ENCODE data around the gene RBMX. TPM values are rescaled to one million over a fixed set of nuclear protein-coding genes. Genes with fewer than 3 reads are reported as not detected.
A peak's percentile ranks its signal among the peaks of the same experiment; 100 is the strongest.

RBMX gene
- polyA plus RNA-seq, 2 of the 4 experiments (the other 2 are of a cell fraction): 278 to 337 TPM

DNA sequence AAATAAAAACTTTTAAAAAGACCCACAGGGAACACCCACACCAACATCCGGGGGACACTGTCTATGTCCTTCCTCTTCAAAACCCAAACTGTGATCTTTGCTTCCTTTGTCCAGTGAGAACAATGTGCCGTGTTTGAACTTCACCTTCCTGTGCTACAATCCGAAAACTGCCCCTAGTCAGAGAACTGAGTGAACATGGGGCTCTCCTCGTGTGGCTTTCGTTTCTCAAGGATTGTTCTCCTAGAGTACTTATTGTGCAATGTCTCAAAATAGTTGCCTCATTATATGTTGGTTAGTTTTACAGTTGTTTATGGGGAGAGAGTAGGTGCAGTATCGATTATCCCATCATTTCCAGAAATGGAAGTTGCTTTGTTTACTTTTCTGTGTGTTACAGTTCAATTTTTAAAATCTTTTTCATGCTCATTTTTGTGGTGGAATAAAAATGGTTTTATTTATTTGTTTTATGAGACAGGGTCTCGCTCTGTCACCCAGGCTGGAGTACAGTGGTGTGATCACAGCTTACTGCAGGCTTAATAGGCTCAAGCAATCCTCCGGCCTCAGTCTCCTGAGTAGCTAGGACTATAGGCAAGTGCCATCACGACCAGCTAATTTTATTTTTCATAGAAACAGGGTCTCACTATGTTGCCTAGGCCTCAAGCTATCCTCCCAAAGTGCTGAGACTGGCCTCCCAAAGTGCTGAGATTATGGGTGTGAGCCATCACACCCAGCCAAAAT lies 29.9 kb downstream of the RBMX start:
- POLR2A ChIA-PET: no interaction called here
- Histone ChIP-seq H3K4me1 (no peaks in the 10 kb centered on the region), H3K27ac (no peak overlapping the region), H3K9me3 (no peaks in the 10 kb centered on the region), H3K4me3 (no peak overlapping the region), H3K4me2 (no peak overlapping the region)
- no peak for ATAC-seq
- 90% methylated on average over 8 of the region's 9 CpGs for WGBS (ENCODE audit: missing lambda C conversion rate)
- TF ChIP-seq ZC3H11A (IDR thresholded peaks at IDR 0.05) (no peak), CEBPB (IDR thresholded peaks at IDR 0.05) (peak; percentile 41 to 55; a peak in 3 of 4 replicates), RAD21 (conservative IDR thresholded peaks at IDR 0.05 in 1 of 2, IDR thresholded peaks at IDR 0.05 in 1 of 2) (no peak)
- no peak for FAIRE-seq
- CTCF ChIA-PET: no interaction called here
- no peak for DNase-seq (ENCODE audit: low read depth in 1 of 2, low spot score in 1 of 2)

- FAIRE-seq (no peak), ATAC-seq (no peak), DNase-seq (ENCODE audit: low read depth in 1 of 2, low spot score in 1 of 2) (no peak)
- H3K4me2 ChIP-seq: no peak overlapping the region
- H3K27ac ChIP-seq: no peak overlapping the region
- no peak overlapping the region for H3K4me3 ChIP-seq
- CTCF ChIA-PET: interaction anchor here (0.7 to 0.9 kb wide), 2 partner anchors 10 to 11 kb away, joined by 3 to 5 read pairs; no protein-coding TSS in a partner anchor
- no peaks in the 10 kb centered on the region for H3K4me1 ChIP-seq
- POLR2A ChIA-PET: no interaction called here
- TF ChIP-seq, protein P1, sequence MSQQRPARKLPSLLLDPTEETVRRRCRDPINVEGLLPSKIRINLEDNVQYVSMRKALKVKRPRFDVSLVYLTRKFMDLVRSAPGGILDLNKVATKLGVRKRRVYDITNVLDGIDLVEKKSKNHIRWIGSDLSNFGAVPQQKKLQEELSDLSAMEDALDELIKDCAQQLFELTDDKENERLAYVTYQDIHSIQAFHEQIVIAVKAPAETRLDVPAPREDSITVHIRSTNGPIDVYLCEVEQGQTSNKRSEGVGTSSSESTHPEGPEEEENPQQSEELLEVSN (IDR thresholded peaks at IDR 0.05; ENCODE audit: borderline replicate concordance, low read depth): no peak
- TF ChIP-seq POLR2AphosphoS2 (conservative IDR thresholded peaks at IDR 0.05; ENCODE audit: low read length) (no peak), REST (IDR thresholded peaks at IDR 0.05) (no peak), ATOH8 (CRISPR knock-in tag; IDR thresholded peaks at IDR 0.05; ENCODE audit: low read depth) (no peak), MAZ (IDR thresholded peaks at IDR 0.05; ENCODE audit: borderline replicate concordance, low read depth, low read length) (no peak), CBX8 (IDR thresholded peaks at IDR 0.05) (no peak), TP53 (CRISPR knock-in tag; IDR thresholded peaks at IDR 0.05) (no peak), MAFK (IDR thresholded peaks at IDR 0.05; ENCODE audit: partially characterized antibody) (no peak), CTCF (IDR thresholded peaks at IDR 0.05) (no peak), ZSCAN20 (CRISPR knock-in tag; IDR thresholded peaks at IDR 0.05) (no peak)
- no peaks in the 10 kb centered on the region for H3K9me3 ChIP-seq
- WGBS (ENCODE audit: missing lambda C conversion rate): 97% methylated on average over 3 of the region's 3 CpGs
Measured at GRCh38 chrX:136849395-136849794, 31.1 kb downstream of the RBMX start.

DNA sequence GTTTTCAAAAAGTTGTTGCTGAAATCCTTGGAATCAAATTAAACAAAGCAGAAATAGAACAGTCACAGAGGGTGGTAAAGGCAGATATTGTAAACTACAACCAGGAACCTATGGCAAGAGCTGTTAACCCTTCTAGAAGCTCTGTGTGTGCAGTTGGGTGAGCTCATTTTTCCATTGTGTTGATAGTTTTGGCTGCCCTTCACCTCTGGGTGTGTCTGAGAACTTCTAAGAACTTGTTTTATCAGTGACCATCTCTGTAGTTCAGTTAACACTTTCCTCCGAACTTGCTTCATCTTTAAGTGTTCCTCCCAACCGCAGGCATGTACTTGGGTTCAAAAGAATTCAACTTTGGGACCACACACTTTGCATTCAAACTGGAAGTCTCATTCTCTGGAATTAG lies 32.7 kb downstream of the RBMX start:
- H3K4me1 ChIP-seq: no peaks in the 10 kb centered on the region
- no peaks in the 10 kb centered on the region for H3K9me3 ChIP-seq
- H3K4me2 ChIP-seq: no peak overlapping the region
- 82% methylated on average over 2 of the region's 2 CpGs for WGBS (ENCODE audit: missing lambda C conversion rate)
- FAIRE-seq: no peak
- H3K27ac ChIP-seq: no peak overlapping the region
- TF ChIP-seq CEBPB (IDR thresholded peaks at IDR 0.05) (no peak), BCL3 (IDR thresholded peaks at IDR 0.05) (no peak), RAD21 (conservative IDR thresholded peaks at IDR 0.05 in 1 of 2, IDR thresholded peaks at IDR 0.05 in 1 of 2) (no peak)
- ChIA-PET POLR2A (interaction anchor here (0.5 kb wide), 1 partner anchor 33 kb away, joined by 3 read pairs; the partner anchor contains the start of gene RBMX), CTCF (interaction anchor here (1.3 kb wide), 1 partner anchor 34 kb away, joined by 3 read pairs; no protein-coding TSS in a partner anchor)
- no peak for ATAC-seq
- no peak for DNase-seq (ENCODE audit: low read depth in 1 of 2, low spot score in 1 of 2)
- H3K4me3 ChIP-seq: no peak overlapping the region

All from A549 (cell line).